H9 (cell line): ENCODE measurements around the gene WIPF1. TPM values are rescaled to one million over a fixed set of nuclear protein-coding genes. Genes with fewer than 3 reads are reported as not detected.

Source experiments
- DNase-seq: peaks from one replicate; pipeline ENCODE4 v3.0.0-alpha.2; 2017
- H2AFZ ChIP-seq: one replicate; pipeline ENCODE4 v1.6.1; 2013; ENCODE audit warnings: mild to moderate bottlenecking, low read length, control low read depth, moderate library complexity
- H2AK5ac ChIP-seq: 2 replicates; pipeline ENCODE4 v1.6.1; 2013; ENCODE audit warnings: low read length, control low read depth, mixed read lengths; ENCODE audit not compliant: insufficient read length
- H2BK120ac ChIP-seq: one replicate; pipeline ENCODE4 v1.6.1; 2013; ENCODE audit warnings: low read depth, mild to moderate bottlenecking, low read length, control low read depth, inconsistent platforms; ENCODE audit not compliant: poor library complexity, severe bottlenecking
- H2BK12ac ChIP-seq: 2 replicates; pipeline ENCODE4 v1.6.1; 2013; ENCODE audit warnings: low read length, control low read depth, mixed read lengths, low read depth; ENCODE audit not compliant: insufficient read length
- H2BK15ac ChIP-seq: 2 replicates; pipeline ENCODE4 v1.6.1; 2013; ENCODE audit warnings: low read depth, low read length, control low read depth
- H2BK20ac ChIP-seq: one replicate; pipeline ENCODE4 v1.6.1; 2013; ENCODE audit warnings: low read depth, mild to moderate bottlenecking, low read length, control low read depth, inconsistent platforms; ENCODE audit not compliant: poor library complexity, severe bottlenecking
- H2BK5ac ChIP-seq: 2 replicates; pipeline ENCODE4 v1.6.1; 2013; ENCODE audit warnings: low read length, control low read depth, mixed read lengths; ENCODE audit not compliant: insufficient read length
- H3K14ac ChIP-seq: 2 replicates; pipeline ENCODE4 v1.6.1; 2013; ENCODE audit warnings: low read length, control low read depth; ENCODE audit not compliant: insufficient read depth
- H3K18ac ChIP-seq: 2 replicates; pipeline ENCODE4 v1.6.1; 2013; ENCODE audit warnings: low read depth, mild to moderate bottlenecking, mixed read lengths, low read length, control low read depth; ENCODE audit not compliant: insufficient read length
- H3K23ac ChIP-seq: 2 replicates; pipeline ENCODE4 v1.6.1; 2013; ENCODE audit warnings: low read length, control low read depth, mixed read lengths, low read depth; ENCODE audit not compliant: insufficient read length
- H3K23me2 ChIP-seq: 2 replicates; pipeline ENCODE4 v1.6.1; 2013; ENCODE audit warnings: low read depth, mild to moderate bottlenecking, mixed read lengths, low read length, control low read depth; ENCODE audit not compliant: insufficient read length, poor library complexity, severe bottlenecking
- H3K27ac ChIP-seq: 2 replicates; pipeline ENCODE4 v1.5.1; 2013; ENCODE audit warnings: low read length, control low read depth, mixed read lengths, low read depth; ENCODE audit not compliant: insufficient read length
- H3K27me3 ChIP-seq: 2 replicates; pipeline ENCODE4 v1.6.1; 2013; ENCODE audit warnings: low read length, control low read depth, inconsistent platforms; ENCODE audit not compliant: insufficient read depth
- H3K4ac ChIP-seq: 2 replicates; pipeline ENCODE4 v1.6.1; 2013; ENCODE audit warnings: low read depth, mild to moderate bottlenecking, control low read depth, inconsistent platforms, low read length, moderate library complexity
- H3K4me1 ChIP-seq: 2 replicates; pipeline ENCODE4 v1.6.1; 2013; ENCODE audit warnings: low read length, control low read depth, inconsistent platforms; ENCODE audit not compliant: insufficient read depth
- H3K4me2 ChIP-seq: 2 replicates; pipeline ENCODE4 v1.6.1; 2013; ENCODE audit warnings: low read length, control low read depth, mixed read lengths; ENCODE audit not compliant: insufficient read length, insufficient read depth
- H3K56ac ChIP-seq: 2 replicates; pipeline ENCODE4 v1.6.1; 2013; ENCODE audit warnings: low read depth, mild to moderate bottlenecking, mixed read lengths, low read length, control low read depth; ENCODE audit not compliant: insufficient read length
- H3K79me1 ChIP-seq: 2 replicates; pipeline ENCODE4 v1.6.1; 2013; ENCODE audit warnings: low read depth, mild to moderate bottlenecking, moderate library complexity, low read length, control low read depth, inconsistent platforms; ENCODE audit not compliant: insufficient read depth, poor library complexity, severe bottlenecking
- H3K79me2 ChIP-seq: 2 replicates; pipeline ENCODE4 v1.6.1; 2013; ENCODE audit warnings: low read length, control low read depth, inconsistent platforms; ENCODE audit not compliant: insufficient read depth
- H3K9ac ChIP-seq: 2 replicates; pipeline ENCODE4 v1.6.1; 2013; ENCODE audit warnings: low read length, control low read depth, mixed read lengths; ENCODE audit not compliant: insufficient read length; ENCODE audit errors: extremely low read depth
- H3K9me3 ChIP-seq: one replicate; pipeline ENCODE4 v1.6.1; 2013; ENCODE audit warnings: low read depth, low read length, inconsistent platforms; ENCODE audit not compliant: control insufficient read depth
- H3T11ph ChIP-seq: one replicate; pipeline ENCODE4 v1.6.1; 2013; ENCODE audit warnings: mild to moderate bottlenecking, low read length, control low read depth, inconsistent platforms
- H4K20me1 ChIP-seq: one replicate; pipeline ENCODE4 v1.6.1; 2013; ENCODE audit not compliant: control insufficient read depth, insufficient read length, insufficient read depth
- H4K5ac ChIP-seq: 2 replicates; pipeline ENCODE4 v1.6.1; 2013; ENCODE audit warnings: low read depth, mild to moderate bottlenecking, mixed read lengths, low read length, control low read depth; ENCODE audit not compliant: insufficient read length
- H4K8ac ChIP-seq: replicated peaks from 2 replicates; pipeline ENCODE4 v1.6.1; 2013; ENCODE audit warnings: low read length, control low read depth, mixed read lengths, low read depth; ENCODE audit not compliant: insufficient read length
- H4K91ac ChIP-seq: 2 replicates; pipeline ENCODE4 v1.6.1; 2013; ENCODE audit warnings: low read depth, mild to moderate bottlenecking, moderate library complexity, mixed read lengths, low read length, control low read depth; ENCODE audit not compliant: insufficient read length
- H3K27ac Mint-ChIP-seq, 3 experiments: 2 replicates in 2 of 3; 3 replicates in 1 of 3; pipeline ENCODE4 v1.8.0; 2020 to 2021; ENCODE audit warnings: mixed read lengths in 3 of 3, mild to moderate bottlenecking in 1 of 3, moderate library complexity in 1 of 3
- H3K27me3 Mint-ChIP-seq: 2 replicates; pipeline ENCODE4 v1.8.0; 2021; ENCODE audit warnings: low read depth, mild to moderate bottlenecking, moderate library complexity, mixed read lengths
- H3K36me3 Mint-ChIP-seq, 3 experiments: 2 replicates in 2 of 3; 3 replicates in 1 of 3; pipeline ENCODE4 v1.8.0; 2020 to 2021; ENCODE audit warnings: low read depth in 3 of 3, mixed read lengths in 3 of 3; ENCODE audit not compliant: insufficient read depth in 1 of 3
- H3K4me1 Mint-ChIP-seq, 2 experiments: 2 replicates each; pipeline ENCODE4 v1.8.0; 2020; ENCODE audit warnings: mixed read lengths in 2 of 2
- H3K4me3 Mint-ChIP-seq, 2 experiments: 2 replicates in 1 of 2; 3 replicates in 1 of 2; pipeline ENCODE4 v1.8.0; 2020 to 2021; ENCODE audit warnings: mild to moderate bottlenecking in 2 of 2, mixed read lengths in 2 of 2, moderate library complexity in 1 of 2
- H3K9me3 Mint-ChIP-seq, 2 experiments: 2 replicates in 1 of 2; 3 replicates in 1 of 2; pipeline ENCODE4 v1.8.0; 2020; ENCODE audit warnings: mild to moderate bottlenecking in 2 of 2, mixed read lengths in 2 of 2, moderate library complexity in 1 of 2
- total RNA-seq: library from RNA; stranded (reverse); gene quantifications from 2 replicates; pipeline ENCODE4 v1.2.1, GENCODE V29; 2021
- TF ChIP-seq, protein P1 (sequence below): fragments of 200-600 bp; sonication (generic); conservative IDR thresholded peaks from 3 replicates; pipeline ENCODE4 v1.8.0; 2021; ENCODE audit warnings: antibody characterized with exemption, mild to moderate bottlenecking

The WIPF1 gene
- total RNA-seq, 1 experiment from 2014 or later = 5.1 TPM

DNA sequence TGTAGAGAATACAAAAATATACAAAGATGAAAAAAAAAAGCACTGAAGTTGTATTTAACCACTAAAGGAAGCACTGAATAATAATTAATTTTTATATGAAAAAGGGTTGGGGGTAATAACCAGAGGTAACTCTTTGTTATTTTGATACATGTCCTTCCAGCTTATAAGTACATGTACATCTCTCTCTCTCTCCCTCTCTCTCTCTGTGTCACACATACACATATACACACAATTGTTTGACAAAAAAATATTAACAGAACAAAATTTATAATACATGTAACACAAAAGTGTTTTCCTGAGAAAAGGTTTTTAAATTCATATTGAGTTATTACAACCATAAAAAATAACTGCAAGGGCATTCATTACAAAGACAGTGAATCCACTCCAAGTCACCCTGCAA, 4.6 kb downstream of the WIPF1 start:
- H4K5ac ChIP-seq = no peak overlapping the region
- no peak overlapping the region for H3K9ac ChIP-seq
- Mint-ChIP-seq H3K9me3 (no peaks in the 10 kb centered on the region), H3K4me3 (no peak overlapping the region), H3K27me3 (no peaks in the 10 kb centered on the region), H3K27ac (no peak overlapping the region), H3K36me3 (no peaks in the 10 kb centered on the region), H3K4me1 (peaks cover 7 to 11% of the 10 kb centered on the region in 2 experiments)
- no peak for DNase-seq
- no peak overlapping the region for H4K8ac ChIP-seq
- no peak overlapping the region for H3K27ac ChIP-seq
- no peaks in the 10 kb centered on the region for H3K23me2 ChIP-seq
- H3K9me3 ChIP-seq = no peaks in the 10 kb centered on the region
- H2AK5ac ChIP-seq = no peak overlapping the region
- H3K4me1 ChIP-seq = 0 out of 2 replicates have a peak, but pooled peaks cover 3% of the 10 kb centered on the region
- H3K27me3 ChIP-seq = no peaks in the 10 kb centered on the region
- no peak overlapping the region for H2BK5ac ChIP-seq
- no peak overlapping the region for H2BK20ac ChIP-seq
- TF ChIP-seq, protein P1, sequence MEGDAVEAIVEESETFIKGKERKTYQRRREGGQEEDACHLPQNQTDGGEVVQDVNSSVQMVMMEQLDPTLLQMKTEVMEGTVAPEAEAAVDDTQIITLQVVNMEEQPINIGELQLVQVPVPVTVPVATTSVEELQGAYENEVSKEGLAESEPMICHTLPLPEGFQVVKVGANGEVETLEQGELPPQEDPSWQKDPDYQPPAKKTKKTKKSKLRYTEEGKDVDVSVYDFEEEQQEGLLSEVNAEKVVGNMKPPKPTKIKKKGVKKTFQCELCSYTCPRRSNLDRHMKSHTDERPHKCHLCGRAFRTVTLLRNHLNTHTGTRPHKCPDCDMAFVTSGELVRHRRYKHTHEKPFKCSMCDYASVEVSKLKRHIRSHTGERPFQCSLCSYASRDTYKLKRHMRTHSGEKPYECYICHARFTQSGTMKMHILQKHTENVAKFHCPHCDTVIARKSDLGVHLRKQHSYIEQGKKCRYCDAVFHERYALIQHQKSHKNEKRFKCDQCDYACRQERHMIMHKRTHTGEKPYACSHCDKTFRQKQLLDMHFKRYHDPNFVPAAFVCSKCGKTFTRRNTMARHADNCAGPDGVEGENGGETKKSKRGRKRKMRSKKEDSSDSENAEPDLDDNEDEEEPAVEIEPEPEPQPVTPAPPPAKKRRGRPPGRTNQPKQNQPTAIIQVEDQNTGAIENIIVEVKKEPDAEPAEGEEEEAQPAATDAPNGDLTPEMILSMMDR = no peak
- no peaks in the 10 kb centered on the region for H4K20me1 ChIP-seq
- no peak overlapping the region for H3K4me2 ChIP-seq
- H3T11ph ChIP-seq = no peak overlapping the region
- no peak overlapping the region for H4K91ac ChIP-seq
- H3K14ac ChIP-seq = no peak overlapping the region
- no peak overlapping the region for H2BK12ac ChIP-seq
- no peak overlapping the region for H2AFZ ChIP-seq
- H3K23ac ChIP-seq = no peak overlapping the region
- no peak overlapping the region for H3K18ac ChIP-seq
- H3K4ac ChIP-seq = no peak overlapping the region
- no peak overlapping the region for H2BK15ac ChIP-seq
- H3K56ac ChIP-seq = no peak overlapping the region
- no peaks in the 10 kb centered on the region for H3K79me1 ChIP-seq
- H2BK120ac ChIP-seq = no peak overlapping the region
- H3K79me2 ChIP-seq = no peaks in the 10 kb centered on the region
